HEK293 (cell line): Measurements from ENCODE around the gene HOXB9.

Experiments used
- ATF2 ChIP-seq: fragments of 450-650 bp; formaldehyde crosslinking; IDR thresholded peaks from 2 replicates; pipeline ENCODE4 v1.5.1; 2016; ENCODE audit warnings: missing biosample characterization, missing genetic modification characterization, low read depth
- BCL11B ChIP-seq: fragments of 450-650 bp; formaldehyde crosslinking; IDR thresholded peaks from 2 replicates; pipeline ENCODE4 v1.5.1; 2016; ENCODE audit warnings: low read depth, missing biosample characterization, missing genetic modification characterization
- HOXD13 ChIP-seq: sonication (generic); formaldehyde crosslinking; IDR thresholded peaks from 2 replicates; pipeline ENCODE4 v1.8.0; 2022; ENCODE audit warnings: missing genetic modification reagents, borderline replicate concordance
- KLF1 ChIP-seq: fragments of 450-650 bp; formaldehyde crosslinking; IDR thresholded peaks from 2 replicates; pipeline ENCODE4 v1.5.1; 2016; ENCODE audit warnings: missing biosample characterization, missing genetic modification characterization
- MYNN ChIP-seq: fragments of 450-650 bp; formaldehyde crosslinking; IDR thresholded peaks from 2 replicates; pipeline ENCODE4 v1.5.1; 2016; ENCODE audit warnings: missing biosample characterization, missing genetic modification characterization, borderline replicate concordance
- REPIN1 ChIP-seq: fragments of 450-650 bp; formaldehyde crosslinking; IDR thresholded peaks from 2 replicates; pipeline ENCODE4 v1.5.1; 2017; ENCODE audit warnings: missing biosample characterization, missing genetic modification characterization, low read depth
- YY2 ChIP-seq: fragments of 450-650 bp; formaldehyde crosslinking; IDR thresholded peaks from 2 replicates; pipeline ENCODE4 v1.5.1; 2016; ENCODE audit warnings: missing biosample characterization, missing genetic modification characterization
- ZBTB26 ChIP-seq: fragments of 450-650 bp; formaldehyde crosslinking; optimal IDR thresholded peaks from 2 replicates; pipeline ENCODE3; 2016; ENCODE audit warnings: missing biosample characterization, mild to moderate bottlenecking, missing genetic modification characterization
- ZBTB49 ChIP-seq: fragments of 450-650 bp; formaldehyde crosslinking; IDR thresholded peaks from 2 replicates; pipeline ENCODE4 v1.5.1; 2016; ENCODE audit warnings: missing biosample characterization, missing genetic modification characterization, low read depth
- ZBTB6 ChIP-seq: fragments of 450-650 bp; formaldehyde crosslinking; IDR thresholded peaks from 2 replicates; pipeline ENCODE4 v1.5.1; 2017; ENCODE audit warnings: missing biosample characterization, missing genetic modification characterization
- ZNF169 ChIP-seq: fragments of 450-650 bp; formaldehyde crosslinking; IDR thresholded peaks from 2 replicates; pipeline ENCODE4 v1.5.1; 2016; ENCODE audit warnings: missing biosample characterization, missing genetic modification characterization
- ZNF18 ChIP-seq: fragments of 450-650 bp; formaldehyde crosslinking; IDR thresholded peaks from 2 replicates; pipeline ENCODE4 v1.5.1; 2016; ENCODE audit warnings: missing biosample characterization, missing genetic modification characterization
- ZNF211 ChIP-seq: fragments of 450-650 bp; formaldehyde crosslinking; IDR thresholded peaks from 2 replicates; pipeline ENCODE4 v1.5.1; 2016; ENCODE audit warnings: low read depth, missing biosample characterization, missing genetic modification characterization
- ZNF23 ChIP-seq: fragments of 450-650 bp; formaldehyde crosslinking; IDR thresholded peaks from 2 replicates; pipeline ENCODE4 v1.5.1; 2016; ENCODE audit warnings: missing biosample characterization, missing genetic modification characterization, borderline replicate concordance
- ZNF280D ChIP-seq: fragments of 450-650 bp; formaldehyde crosslinking; IDR thresholded peaks from 2 replicates; pipeline ENCODE4 v1.5.1; 2016; ENCODE audit warnings: missing biosample characterization, missing genetic modification characterization
- ZNF449 ChIP-seq: fragments of 450-650 bp; formaldehyde crosslinking; IDR thresholded peaks from 2 replicates; pipeline ENCODE4 v1.5.1; 2017; ENCODE audit warnings: missing biosample characterization, mild to moderate bottlenecking, missing genetic modification characterization, moderate library complexity
- ZNF514 ChIP-seq: fragments of 450-650 bp; formaldehyde crosslinking; IDR thresholded peaks from 2 replicates; pipeline ENCODE4 v1.5.1; 2016; ENCODE audit warnings: missing biosample characterization, missing genetic modification characterization
- ZNF548 ChIP-seq: fragments of 450-650 bp; formaldehyde crosslinking; IDR thresholded peaks from 2 replicates; pipeline ENCODE4 v1.5.1; 2016; ENCODE audit warnings: missing biosample characterization, missing genetic modification characterization
- ZNF558 ChIP-seq: fragments of 450-650 bp; formaldehyde crosslinking; IDR thresholded peaks from 2 replicates; pipeline ENCODE4 v1.5.1; 2016; ENCODE audit warnings: missing biosample characterization, missing genetic modification characterization
- ZNF560 ChIP-seq: fragments of 450-650 bp; formaldehyde crosslinking; IDR thresholded peaks from 2 replicates; pipeline ENCODE4 v1.5.1; 2017; ENCODE audit warnings: missing biosample characterization, missing genetic modification characterization, borderline replicate concordance
- ZNF596 ChIP-seq: fragments of 450-650 bp; IDR thresholded peaks from 2 replicates; pipeline ENCODE4 v1.5.0; 2018; ENCODE audit warnings: missing biosample characterization, mild to moderate bottlenecking, missing genetic modification characterization, moderate library complexity
- ZNF621 ChIP-seq: fragments of 450-650 bp; formaldehyde crosslinking; IDR thresholded peaks from 2 replicates; pipeline ENCODE4 v1.5.1; 2017; ENCODE audit warnings: missing biosample characterization, missing genetic modification characterization
- ZSCAN16 ChIP-seq: fragments of 450-650 bp; formaldehyde crosslinking; IDR thresholded peaks from 2 replicates; pipeline ENCODE4 v1.5.1; 2016; ENCODE audit warnings: missing biosample characterization, missing genetic modification characterization
- ZSCAN23 ChIP-seq: fragments of 450-650 bp; formaldehyde crosslinking; IDR thresholded peaks from 2 replicates; pipeline ENCODE4 v1.5.1; 2016; ENCODE audit warnings: missing biosample characterization, missing genetic modification characterization

Gene HOXB9

GRCh38 chr17:48596000-48596734, 30.0 kb downstream of the HOXB9 start (continued):
- no peak for TF ChIP-seq ZNF280D
- TF ChIP-seq YY2 (tag by site-specific recombination) = no peak
- no peak for TF ChIP-seq MYNN (tag by site-specific recombination)
- no peak for TF ChIP-seq ZNF169 (tag by site-specific recombination)
- no peak for TF ChIP-seq ZNF548 (tag by site-specific recombination)
- no peak for TF ChIP-seq ZNF211 (tag by site-specific recombination)
- TF ChIP-seq ZNF596 = peak; percentile 74
- no peak for TF ChIP-seq ZNF514 (tag by site-specific recombination)
- no peak for TF ChIP-seq ZNF560 (tag by site-specific recombination)
- TF ChIP-seq ZBTB6 (tag by site-specific recombination) = peak; percentile 49; the same call in 1 of the 2 replicates
- TF ChIP-seq KLF1 (tag by site-specific recombination) = peak; percentile 13; the same call in 1 of the 2 replicates
- TF ChIP-seq ZNF23 (tag by site-specific recombination) = no peak
- peak; percentile 78 for TF ChIP-seq ZBTB26 (tag by site-specific recombination)
- TF ChIP-seq ZSCAN16 (tag by site-specific recombination) = no peak
- TF ChIP-seq HOXD13 (CRISPR knock-in tag) = no peak
- TF ChIP-seq ZNF558 (tag by site-specific recombination) = no peak
- no peak for TF ChIP-seq ZBTB49 (tag by site-specific recombination)
- no peak for TF ChIP-seq ATF2 (tag by site-specific recombination)
- no peak for TF ChIP-seq ZNF449
- TF ChIP-seq ZNF18 (tag by site-specific recombination) = peak; percentile 92
- no peak for TF ChIP-seq BCL11B
- TF ChIP-seq REPIN1 (tag by site-specific recombination) = no peak
- no peak for TF ChIP-seq ZSCAN23
- TF ChIP-seq ZNF621 (tag by site-specific recombination) = no peak
